ENCODE results near the gene PTPN22. TPM values are rescaled to one million over a fixed set of nuclear protein-coding genes. Genes with fewer than 3 reads are reported as not detected.

PTPN22 gene
- total and polyA plus RNA-seq, 3 donors from 2014 or later = 0.39 to 1.6 (median 1.4) TPM

- Histone ChIP-seq H3K4me1 (peaks cover 12% of the 10 kb centered on the region), H3K9me3 (no peaks in the 10 kb centered on the region), H3K4me3 (no peak overlapping the region), H3K27me3 (no peaks in the 10 kb centered on the region), H3K27ac (no peak overlapping the region), H3K36me3 (ENCODE audit: low read depth, missing control alignments) (no peaks in the 10 kb centered on the region)
- no peak for TF ChIP-seq POLR2A (IDR thresholded peaks at IDR 0.05)
- no peak for TF ChIP-seq CTCF (IDR thresholded peaks at IDR 0.05)
- no peak for DNase-seq
- intact Hi-C loops (cut with DNase I; ENCODE audit: low total_unique reads) = no loop called here
- WGBS, 2 donors = 92 to 94% methylated on average over 6 of the region's 6 CpGs
These were observed 92.0 kb downstream of the PTPN22 start for GRCh38 chr1:113779542-113779941.

- Histone ChIP-seq H3K27me3 (no peaks in the 10 kb centered on the region), H3K4me1 (no peaks in the 10 kb centered on the region), H3K9me3 (no peaks in the 10 kb centered on the region), H3K27ac (no peak overlapping the region), H3K4me3 (no peak overlapping the region), H3K36me3 (ENCODE audit: low read depth, missing control alignments) (no peaks in the 10 kb centered on the region)
- DNase-seq = no peak
- WGBS, 2 donors = 84 to 94% methylated on average over 4 of the region's 4 CpGs
- intact Hi-C loops (cut with DNase I; ENCODE audit: low total_unique reads) = no loop called here
- TF ChIP-seq POLR2A (IDR thresholded peaks at IDR 0.05) (no peak), CTCF (IDR thresholded peaks at IDR 0.05) (no peak)
These were observed 94.0 kb downstream of the PTPN22 start for GRCh38 chr1:113777561-113777960.

GRCh38 chr1:113770031-113770430 lies 101.5 kb downstream of the PTPN22 start:
- Histone ChIP-seq H3K4me3 (no peak overlapping the region), H3K4me1 (no peaks in the 10 kb centered on the region)
- 65 to 79% methylated on average over 1 of the region's 1 CpG for WGBS, 2 donors

GRCh38 chr1:113769601-113769970 lies 101.9 kb downstream of the PTPN22 start:
- TF ChIP-seq POLR2A (IDR thresholded peaks at IDR 0.05) = no peak
- TF ChIP-seq CTCF (IDR thresholded peaks at IDR 0.05) = no peak
- H3K9me3 ChIP-seq = no peaks in the 10 kb centered on the region
- DNase-seq = no peak
- intact Hi-C loops (cut with DNase I; ENCODE audit: low total_unique reads) = no loop called here
- H3K27me3 ChIP-seq = no peaks in the 10 kb centered on the region
- no peak overlapping the region for H3K27ac ChIP-seq
- H3K4me3 ChIP-seq = no peak overlapping the region
- H3K36me3 ChIP-seq (ENCODE audit: low read depth, missing control alignments) = no peaks in the 10 kb centered on the region
- H3K4me1 ChIP-seq = no peaks in the 10 kb centered on the region

More at GRCh38 chr1:113770031-113770430, 101.5 kb downstream of the PTPN22 start:
- H3K36me3 ChIP-seq (ENCODE audit: low read depth, missing control alignments) = no peaks in the 10 kb centered on the region
- TF ChIP-seq POLR2A (IDR thresholded peaks at IDR 0.05) (no peak), CTCF (IDR thresholded peaks at IDR 0.05) (no peak)
- no peaks in the 10 kb centered on the region for H3K27me3 ChIP-seq
- no peaks in the 10 kb centered on the region for H3K9me3 ChIP-seq
- intact Hi-C loops (cut with DNase I; ENCODE audit: low total_unique reads) = no loop called here
- H3K27ac ChIP-seq = no peak overlapping the region
- no peak for DNase-seq

GRCh38 chr1:113768916-113769600 lies 102.5 kb downstream of the PTPN22 start:
- no peak overlapping the region for H3K4me3 ChIP-seq
- no peaks in the 10 kb centered on the region for H3K36me3 ChIP-seq (ENCODE audit: low read depth, missing control alignments)
- no peak for TF ChIP-seq POLR2A (IDR thresholded peaks at IDR 0.05)
- no peak for TF ChIP-seq CTCF (IDR thresholded peaks at IDR 0.05)
- no peak overlapping the region for H3K27ac ChIP-seq
- no peak for DNase-seq
- no peaks in the 10 kb centered on the region for H3K27me3 ChIP-seq
- WGBS, 2 donors = 46 to 83% methylated on average over 1 of the region's 1 CpG
- no peaks in the 10 kb centered on the region for H3K9me3 ChIP-seq
- no peaks in the 10 kb centered on the region for H3K4me1 ChIP-seq
- intact Hi-C loops (cut with DNase I; ENCODE audit: low total_unique reads) = no loop called here

Measured in testis (tissue), 3 donors.